ENCODE data around the gene TOPBP1.

Gene TOPBP1

DNA sequence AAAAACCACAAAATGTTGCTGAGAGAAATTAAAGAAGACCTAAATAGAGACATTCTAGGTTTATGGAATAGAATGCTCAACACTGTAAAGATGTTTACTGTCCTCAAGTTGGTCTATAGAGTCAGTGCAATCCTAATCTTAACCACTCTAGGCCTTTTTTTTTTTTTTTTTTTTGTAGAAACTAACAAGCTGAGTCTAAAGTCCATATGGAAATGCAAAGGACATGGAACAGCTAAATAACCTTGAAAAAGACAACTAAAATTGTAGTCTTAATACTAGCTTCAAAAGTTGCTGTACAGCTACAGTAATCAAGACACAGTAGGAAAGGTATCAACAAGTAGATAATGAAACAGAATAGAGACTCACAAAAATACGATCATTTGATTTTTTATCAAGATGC is 55.4 kb downstream of the TOPBP1 start:
- H3K4me3 ChIP-seq (ENCODE audit: low read depth, low read length): no peak overlapping the region
- TF ChIP-seq POLR2A (IDR thresholded peaks at IDR 0.05; ENCODE audit: extremely low read depth, insufficient read length): no peak
- no peak for TF ChIP-seq MAX (IDR thresholded peaks at IDR 0.05; ENCODE audit: low read depth, low read length)
- no peak for TF ChIP-seq MYC (IDR thresholded peaks at IDR 0.05; ENCODE audit: low read depth, low read length)
- TF ChIP-seq CTCF (IDR thresholded peaks at IDR 0.05; ENCODE audit: low read depth, low read length): no peak
- DNase-seq (ENCODE audit: low read depth): no peak

GRCh38 chr3:133600572-133601081 is 61.1 kb downstream of the TOPBP1 start:
- no peak overlapping the region for H3K4me3 ChIP-seq (ENCODE audit: low read depth, low read length)
- no peak for TF ChIP-seq CTCF (IDR thresholded peaks at IDR 0.05; ENCODE audit: low read depth, low read length)
- TF ChIP-seq POLR2A (IDR thresholded peaks at IDR 0.05; ENCODE audit: extremely low read depth, insufficient read length): no peak
- no peak for TF ChIP-seq MAX (IDR thresholded peaks at IDR 0.05; ENCODE audit: low read depth, low read length)
- no peak for TF ChIP-seq MYC (IDR thresholded peaks at IDR 0.05; ENCODE audit: low read depth, low read length)
- no peak for DNase-seq (ENCODE audit: low read depth)

DNA sequence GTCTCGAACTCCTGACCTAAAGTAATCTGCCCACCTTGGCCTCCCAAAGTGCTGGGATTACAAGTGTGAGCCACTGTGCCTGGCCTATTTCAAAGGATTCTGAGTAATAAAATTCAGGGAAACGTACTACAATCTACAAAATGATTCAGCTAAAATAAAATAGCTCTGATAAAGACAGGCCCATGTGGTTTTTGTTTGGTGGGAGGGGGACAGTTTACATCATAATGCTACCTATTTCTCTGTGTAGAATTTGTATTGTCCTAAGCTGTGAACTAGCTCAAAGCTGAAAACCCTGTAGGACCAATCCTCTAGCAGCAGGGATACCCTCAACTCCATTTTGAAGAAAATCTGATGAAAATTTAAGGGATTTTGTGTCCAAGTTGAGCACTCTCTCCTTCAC is 62.5 kb downstream of the TOPBP1 start:
- DNase-seq (ENCODE audit: low read depth): no peak
- TF ChIP-seq MAX (IDR thresholded peaks at IDR 0.05; ENCODE audit: low read depth, low read length): no peak
- no peak for TF ChIP-seq CTCF (IDR thresholded peaks at IDR 0.05; ENCODE audit: low read depth, low read length)
- TF ChIP-seq POLR2A (IDR thresholded peaks at IDR 0.05; ENCODE audit: extremely low read depth, insufficient read length): no peak
- no peak for TF ChIP-seq MYC (IDR thresholded peaks at IDR 0.05; ENCODE audit: low read depth, low read length)
- H3K4me3 ChIP-seq (ENCODE audit: low read depth, low read length): no peak overlapping the region

DNA sequence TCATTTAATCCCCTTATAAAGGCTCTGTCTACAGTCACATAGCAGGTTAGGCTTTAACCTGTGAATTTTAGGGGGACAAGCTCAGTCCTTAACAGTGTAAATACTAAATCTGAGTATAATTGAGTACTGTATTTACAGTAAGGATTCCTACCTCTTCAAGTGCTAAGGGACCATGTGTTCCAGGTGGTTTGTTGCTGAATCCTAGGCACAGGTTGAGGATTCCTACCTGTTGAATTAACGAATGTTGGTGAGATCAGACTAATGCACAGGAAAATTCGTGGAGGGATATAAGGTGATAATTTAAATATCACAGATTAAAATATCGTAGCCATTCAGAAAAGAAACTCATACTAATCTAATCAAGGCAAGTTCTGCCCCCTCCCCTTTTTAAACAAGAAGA is 63.3 kb downstream of the TOPBP1 start:
- no peak overlapping the region for H3K4me3 ChIP-seq (ENCODE audit: low read depth, low read length)
- DNase-seq (ENCODE audit: low read depth): no peak
- TF ChIP-seq CTCF (IDR thresholded peaks at IDR 0.05; ENCODE audit: low read depth, low read length) (no peak), MYC (IDR thresholded peaks at IDR 0.05; ENCODE audit: low read depth, low read length) (no peak), MAX (IDR thresholded peaks at IDR 0.05; ENCODE audit: low read depth, low read length) (no peak), POLR2A (IDR thresholded peaks at IDR 0.05; ENCODE audit: extremely low read depth, insufficient read length) (no peak)

DNA sequence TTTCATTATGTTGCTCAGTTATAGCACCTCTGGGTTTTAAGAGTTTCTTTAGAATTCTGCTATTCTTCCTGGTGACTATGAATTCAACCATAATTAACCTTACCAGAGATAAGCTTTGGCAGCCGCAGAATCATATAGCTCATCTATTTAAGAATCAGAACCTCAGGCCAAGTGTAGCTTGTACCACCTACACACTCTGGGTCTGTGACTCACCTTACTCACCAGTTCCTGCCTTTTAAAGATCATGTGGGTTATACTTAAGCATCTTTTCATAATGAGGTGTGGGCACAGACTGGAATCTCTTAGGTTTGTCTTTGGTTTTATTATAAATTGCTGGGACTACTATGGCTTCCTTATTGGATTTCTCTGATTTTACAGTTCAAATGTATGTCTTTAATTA is 66.4 kb downstream of the TOPBP1 start:
- no peak for DNase-seq (ENCODE audit: low read depth)

More for the DNA sequence above, 66.4 kb downstream of the TOPBP1 start:
- H3K4me3 ChIP-seq (ENCODE audit: low read depth, low read length): no peak overlapping the region
- TF ChIP-seq CTCF (IDR thresholded peaks at IDR 0.05; ENCODE audit: low read depth, low read length): no peak
- no peak for TF ChIP-seq MYC (IDR thresholded peaks at IDR 0.05; ENCODE audit: low read depth, low read length)
- TF ChIP-seq MAX (IDR thresholded peaks at IDR 0.05; ENCODE audit: low read depth, low read length): no peak
- TF ChIP-seq POLR2A (IDR thresholded peaks at IDR 0.05; ENCODE audit: extremely low read depth, insufficient read length): no peak

Data from NB4 (cell line).